NCI-H1092 (cell line): ENCODE measurements around the gene MPI.
"Not testable (repeated sequence)": the region's sequence is repeated elsewhere in the genome, so short reads cannot be mapped to it uniquely, and the experiment has no call there.

Source experiments
- DNase-seq: peaks from one replicate; lab custom pipeline; 2025; lab: John Stamatoyannopoulos, UW

MPI gene

GRCh38 chr15:74863239-74864056 lies 26.4 kb upstream of the MPI start:
- no peak for DNase-seq

- DNase-seq, result no peak
Observed at GRCh38 chr15:74864296-74864695, 25.5 kb upstream of the MPI start.

- DNase-seq, result no peak
Observed at GRCh38 chr15:74865316-74865715, 24.5 kb upstream of the MPI start.

- no peak for DNase-seq
Observed at GRCh38 chr15:74866090-74866489, 23.8 kb upstream of the MPI start.

GRCh38 chr15:74867466-74868038 lies 22.3 kb upstream of the MPI start:
- DNase-seq, result no peak

- no peak for DNase-seq
Observed at GRCh38 chr15:74868059-74868458, 21.8 kb upstream of the MPI start.

GRCh38 chr15:74869372-74869725 lies 20.5 kb upstream of the MPI start:
- DNase-seq, result no peak

- DNase-seq, result no peak
Observed at GRCh38 chr15:74869726-74870407, 20.0 kb upstream of the MPI start.

GRCh38 chr15:74870436-74871215 lies 19.2 kb upstream of the MPI start:
- no peak for DNase-seq

- no peak for DNase-seq
Observed at GRCh38 chr15:74872702-74873035, 17.2 kb upstream of the MPI start.

- DNase-seq, result peak; percentile 89
Observed at GRCh38 chr15:74873036-74873755, 16.6 kb upstream of the MPI start, which contains the start of gene SCAMP2. SCAMP2 (minus strand) TSS chr15:74873365; CDS start chr15:74873255, 110 bp downstream.

GRCh38 chr15:74873756-74874424 lies 16.0 kb upstream of the MPI start:
- DNase-seq, result no peak

GRCh38 chr15:74878273-74878672 lies 11.6 kb upstream of the MPI start:
- DNase-seq, result no peak

- no peak for DNase-seq
Observed at GRCh38 chr15:74882528-74882927, 7.3 kb upstream of the MPI start.

- DNase-seq, result no peak
Observed at GRCh38 chr15:74884428-74885223, 5.2 kb upstream of the MPI start.

GRCh38 chr15:74885461-74885860 lies 4.4 kb upstream of the MPI start:
- DNase-seq, result no peak

- DNase-seq, result not testable (repeated sequence)
Observed at GRCh38 chr15:74887537-74888193, 2.2 kb upstream of the MPI start.

- DNase-seq, result no peak
Observed at GRCh38 chr15:74888716-74889115, 1.1 kb upstream of the MPI start.

GRCh38 chr15:74889390-74889882 lies 406 bp upstream of the MPI start:
- DNase-seq, result no peak

GRCh38 chr15:74890665-74890960 lies 771 bp downstream of the MPI start:
- no peak for DNase-seq
